ENCODE results near the gene SYTL3. TPM values are rescaled to one million over a fixed set of nuclear protein-coding genes. Genes with fewer than 3 reads are reported as not detected.
A peak's percentile ranks its signal among the peaks of the same experiment; 100 is the strongest.

The SYTL3 gene
- total RNA-seq, 1 experiment from 2014 or later = 14.2 TPM

DNA sequence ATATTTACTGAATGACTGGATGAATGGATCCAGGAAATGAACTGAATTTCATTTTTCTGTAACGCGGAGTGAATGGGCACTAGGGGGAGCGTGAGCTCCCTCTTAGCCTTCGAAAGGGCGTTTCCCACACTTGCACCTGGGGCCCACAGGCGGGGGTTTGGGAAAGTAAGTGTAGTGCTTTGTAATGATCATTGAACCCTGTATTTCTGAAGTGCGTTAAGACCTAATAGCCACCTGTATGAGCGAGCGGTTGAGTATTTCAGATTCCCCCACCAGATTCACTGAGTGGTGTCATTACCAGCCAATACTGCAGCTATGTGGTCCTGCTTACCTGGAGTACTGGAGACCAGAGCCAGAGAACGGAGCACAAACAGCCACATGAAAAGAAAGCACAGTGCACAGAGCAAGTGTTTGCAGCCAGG is 10.5 kb downstream of the SYTL3 start:
- no peak overlapping the region for H3K27ac Mint-ChIP-seq (ENCODE audit: unreplicated experiment)
- H3K4me1 Mint-ChIP-seq (ENCODE audit: low read depth, unreplicated experiment) = peaks cover 21% of the 10 kb centered on the region
- peak; percentile 56 for DNase-seq
- TF ChIP-seq, protein P1, sequence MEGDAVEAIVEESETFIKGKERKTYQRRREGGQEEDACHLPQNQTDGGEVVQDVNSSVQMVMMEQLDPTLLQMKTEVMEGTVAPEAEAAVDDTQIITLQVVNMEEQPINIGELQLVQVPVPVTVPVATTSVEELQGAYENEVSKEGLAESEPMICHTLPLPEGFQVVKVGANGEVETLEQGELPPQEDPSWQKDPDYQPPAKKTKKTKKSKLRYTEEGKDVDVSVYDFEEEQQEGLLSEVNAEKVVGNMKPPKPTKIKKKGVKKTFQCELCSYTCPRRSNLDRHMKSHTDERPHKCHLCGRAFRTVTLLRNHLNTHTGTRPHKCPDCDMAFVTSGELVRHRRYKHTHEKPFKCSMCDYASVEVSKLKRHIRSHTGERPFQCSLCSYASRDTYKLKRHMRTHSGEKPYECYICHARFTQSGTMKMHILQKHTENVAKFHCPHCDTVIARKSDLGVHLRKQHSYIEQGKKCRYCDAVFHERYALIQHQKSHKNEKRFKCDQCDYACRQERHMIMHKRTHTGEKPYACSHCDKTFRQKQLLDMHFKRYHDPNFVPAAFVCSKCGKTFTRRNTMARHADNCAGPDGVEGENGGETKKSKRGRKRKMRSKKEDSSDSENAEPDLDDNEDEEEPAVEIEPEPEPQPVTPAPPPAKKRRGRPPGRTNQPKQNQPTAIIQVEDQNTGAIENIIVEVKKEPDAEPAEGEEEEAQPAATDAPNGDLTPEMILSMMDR (IDR thresholded peaks at IDR 0.05; ENCODE audit: unreplicated experiment) = peak; percentile 68
- no peaks in the 10 kb centered on the region for H3K27me3 Mint-ChIP-seq (ENCODE audit: unreplicated experiment)
- no peaks in the 10 kb centered on the region for H3K36me3 Mint-ChIP-seq (ENCODE audit: insufficient read depth, unreplicated experiment)
- no peak overlapping the region for H3K4me3 Mint-ChIP-seq (ENCODE audit: low read depth, unreplicated experiment)
- H3K9me3 Mint-ChIP-seq (ENCODE audit: low read depth, unreplicated experiment) = no peaks in the 10 kb centered on the region
- CTCF ChIA-PET = interaction anchor here (0.7 to 1.5 kb wide), 7 partner anchors 11 to 446 kb away, joined by 4 to 9 read pairs (median 6); partner anchors contain the start of genes DYNLT1 and SYTL3
- intact Hi-C loops (cut with micrococcal nuclease; ENCODE audit: unreplicated experiment) = no loop called here
- BruUV-seq (replicated peaks) = no TSS peak

- Mint-ChIP-seq H3K4me1 (ENCODE audit: low read depth, unreplicated experiment) (peaks cover 12% of the 10 kb centered on the region), H3K27me3 (ENCODE audit: unreplicated experiment) (no peaks in the 10 kb centered on the region), H3K27ac (ENCODE audit: unreplicated experiment) (no peak overlapping the region), H3K36me3 (ENCODE audit: insufficient read depth, unreplicated experiment) (no peaks in the 10 kb centered on the region), H3K9me3 (ENCODE audit: low read depth, unreplicated experiment) (no peaks in the 10 kb centered on the region), H3K4me3 (ENCODE audit: low read depth, unreplicated experiment) (no peak overlapping the region)
- DNase-seq = no peak
- no TSS peak for BruUV-seq (replicated peaks)
- TF ChIP-seq, protein P1 (IDR thresholded peaks at IDR 0.05; ENCODE audit: unreplicated experiment) = no peak
- intact Hi-C loops (cut with micrococcal nuclease; ENCODE audit: unreplicated experiment) = no loop called here
- CTCF ChIA-PET = interaction anchor here (0.5 to 1.5 kb wide), 3 partner anchors 17 to 499 kb away, joined by 3 to 6 read pairs (median 6); partner anchors contain the start of gene DYNLT1
Measured at GRCh38 chr6:158661156-158661685, 11.4 kb downstream of the SYTL3 start.

DNA sequence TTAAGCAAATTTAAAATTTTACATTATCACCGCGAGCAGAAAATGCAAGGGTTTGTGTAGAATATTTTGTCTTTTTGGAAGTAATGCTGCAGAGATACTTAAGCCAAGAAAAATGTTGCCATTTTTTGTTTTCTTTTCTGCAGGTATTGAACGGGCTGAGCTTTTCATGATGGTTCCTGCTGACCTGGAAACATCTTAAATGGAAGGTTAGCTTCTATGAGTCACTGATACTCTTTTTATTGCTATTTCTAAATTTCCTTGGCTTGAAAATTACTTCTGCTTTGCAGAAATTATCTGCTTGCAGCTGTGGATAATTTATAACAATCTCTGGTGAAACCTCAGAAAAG is 12.7 kb downstream of the SYTL3 start:
- TF ChIP-seq, protein P1 (IDR thresholded peaks at IDR 0.05; ENCODE audit: unreplicated experiment) = no peak
- H3K4me1 Mint-ChIP-seq (ENCODE audit: low read depth, unreplicated experiment) = peaks cover under 1% of the 10 kb centered on the region
- CTCF ChIA-PET = interaction anchor here (0.6 to 1.7 kb wide), 2 partner anchors 29 to 30 kb away, joined by 3 to 5 read pairs; no protein-coding TSS in a partner anchor
- H3K27ac Mint-ChIP-seq (ENCODE audit: unreplicated experiment) = no peak overlapping the region
- H3K4me3 Mint-ChIP-seq (ENCODE audit: low read depth, unreplicated experiment) = no peak overlapping the region
- no peak for DNase-seq
- H3K9me3 Mint-ChIP-seq (ENCODE audit: low read depth, unreplicated experiment) = no peaks in the 10 kb centered on the region
- no peaks in the 10 kb centered on the region for H3K27me3 Mint-ChIP-seq (ENCODE audit: unreplicated experiment)
- intact Hi-C loops (cut with micrococcal nuclease; ENCODE audit: unreplicated experiment) = no loop called here
- no peaks in the 10 kb centered on the region for H3K36me3 Mint-ChIP-seq (ENCODE audit: insufficient read depth, unreplicated experiment)
- BruUV-seq (replicated peaks) = no TSS peak

DNA sequence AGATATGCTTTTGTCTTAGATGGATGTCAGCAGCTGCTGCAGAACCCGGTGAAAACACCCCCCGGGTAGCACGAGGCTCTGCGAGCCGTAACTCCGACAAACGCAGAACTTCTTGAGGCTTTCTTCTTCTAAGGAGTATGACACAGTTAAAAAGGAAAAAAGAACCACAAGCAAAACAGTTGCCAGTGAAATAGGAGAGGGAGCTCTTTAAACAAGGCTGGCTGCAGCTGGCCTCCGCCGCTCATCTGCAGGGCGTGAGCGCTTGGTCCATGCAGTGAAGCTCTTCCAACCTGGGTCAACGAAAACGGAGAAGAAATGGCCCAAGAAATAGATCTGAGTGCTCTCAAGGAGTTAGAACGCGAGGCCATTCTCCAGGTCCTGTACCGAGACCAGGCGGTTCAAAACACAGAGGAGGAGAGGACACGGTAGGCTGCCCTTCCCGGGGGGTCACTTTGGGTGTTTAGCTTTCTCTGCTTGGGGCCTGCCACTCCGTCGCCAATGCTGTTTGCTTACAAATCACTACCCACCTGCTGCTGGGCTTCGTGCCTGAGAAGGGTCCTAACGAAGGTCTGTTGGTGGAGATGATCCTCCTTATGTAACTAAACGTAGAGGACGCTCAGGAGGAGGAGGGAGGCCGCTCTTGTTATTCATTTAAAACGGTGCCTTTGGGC is 13.2 kb downstream of the SYTL3 start:
- no TSS peak for BruUV-seq (replicated peaks)
- no peaks in the 10 kb centered on the region for H3K4me1 Mint-ChIP-seq (ENCODE audit: low read depth, unreplicated experiment)
- CTCF ChIA-PET = interaction anchor here (0.6 to 1.7 kb wide), 2 partner anchors 28 to 30 kb away, joined by 3 to 5 read pairs; no protein-coding TSS in a partner anchor
- no peaks in the 10 kb centered on the region for H3K27me3 Mint-ChIP-seq (ENCODE audit: unreplicated experiment)
- H3K9me3 Mint-ChIP-seq (ENCODE audit: low read depth, unreplicated experiment) = no peaks in the 10 kb centered on the region
- intact Hi-C loops (cut with micrococcal nuclease; ENCODE audit: unreplicated experiment) = no loop called here
- DNase-seq = no peak
- no peaks in the 10 kb centered on the region for H3K36me3 Mint-ChIP-seq (ENCODE audit: insufficient read depth, unreplicated experiment)
- TF ChIP-seq, protein P1 (IDR thresholded peaks at IDR 0.05; ENCODE audit: unreplicated experiment) = no peak
- no peak overlapping the region for H3K27ac Mint-ChIP-seq (ENCODE audit: unreplicated experiment)
- no peak overlapping the region for H3K4me3 Mint-ChIP-seq (ENCODE audit: low read depth, unreplicated experiment)

Data from Calu3 (cell line).